Measurements from ENCODE around the gene PACS2.

Gene PACS2

GRCh38 chr14:105416671-105417070 lies 102.1 kb downstream of the PACS2 start:
- Histone ChIP-seq H3F3A (ENCODE audit: low read depth) (no peaks in the 10 kb centered on the region), H3K36me3 (ENCODE audit: insufficient read depth, low read length) (no peaks in the 10 kb centered on the region), H3K4me2 (ENCODE audit: low read depth, low read length, poor library complexity, severe bottlenecking) (no peak overlapping the region), H3K9ac (ENCODE audit: low read depth, low read length, poor library complexity, severe bottlenecking) (no peak overlapping the region), H2AFZ (ENCODE audit: low read length) (no peak overlapping the region), H4K20me1 (ENCODE audit: insufficient read depth, low read length, poor library complexity, severe bottlenecking) (peaks cover 14% of the 10 kb centered on the region), H3K4me1 (ENCODE audit: insufficient read depth, low read length, poor library complexity, severe bottlenecking) (peaks cover 18% of the 10 kb centered on the region), H3K9me2 (replicated peaks; ENCODE audit: low read depth, low read length) (no peaks in the 10 kb centered on the region), H3K79me2 (ENCODE audit: insufficient read depth, low read length) (peaks cover 29% of the 10 kb centered on the region), H3K9me3 (ENCODE audit: insufficient read depth, low read depth, low read length) (no peaks in the 10 kb centered on the region), H3K4me3 (ENCODE audit: low read length, poor library complexity, severe bottlenecking) (no peak overlapping the region), H3K27me3 (ENCODE audit: insufficient read depth, low read length, poor library complexity, severe bottlenecking) (no peaks in the 10 kb centered on the region)
- no peak for TF ChIP-seq CTCF (conservative IDR thresholded peaks at IDR 0.05; ENCODE audit: low read length)
- TF ChIP-seq EZH2phosphoT487 (IDR thresholded peaks at IDR 0.05; ENCODE audit: borderline replicate concordance): no peak

- Histone ChIP-seq H3K79me2 (ENCODE audit: insufficient read depth, low read length) (peaks cover 39% of the 10 kb centered on the region), H3K36me3 (ENCODE audit: insufficient read depth, low read length) (no peaks in the 10 kb centered on the region), H3F3A (ENCODE audit: low read depth) (no peaks in the 10 kb centered on the region), H2AFZ (ENCODE audit: low read length) (no peak overlapping the region), H4K20me1 (ENCODE audit: insufficient read depth, low read length, poor library complexity, severe bottlenecking) (peaks cover 25% of the 10 kb centered on the region), H3K9me2 (replicated peaks; ENCODE audit: low read depth, low read length) (no peaks in the 10 kb centered on the region), H3K4me3 (ENCODE audit: low read length, poor library complexity, severe bottlenecking) (peak overlapping the region; percentile 79), H3K4me2 (ENCODE audit: low read depth, low read length, poor library complexity, severe bottlenecking) (peak overlapping the region; percentile 95), H3K9me3 (ENCODE audit: insufficient read depth, low read depth, low read length) (no peaks in the 10 kb centered on the region), H3K4me1 (ENCODE audit: insufficient read depth, low read length, poor library complexity, severe bottlenecking) (peaks cover 28% of the 10 kb centered on the region), H3K27me3 (ENCODE audit: insufficient read depth, low read length, poor library complexity, severe bottlenecking) (no peaks in the 10 kb centered on the region), H3K9ac (ENCODE audit: low read depth, low read length, poor library complexity, severe bottlenecking) (no peak overlapping the region)
- no peak for TF ChIP-seq EZH2phosphoT487 (IDR thresholded peaks at IDR 0.05; ENCODE audit: borderline replicate concordance)
- TF ChIP-seq CTCF (conservative IDR thresholded peaks at IDR 0.05; ENCODE audit: low read length): no peak
These were observed 103.2 kb downstream of the PACS2 start for GRCh38 chr14:105417690-105418121.

- H2AFZ ChIP-seq (ENCODE audit: low read length): no peak overlapping the region
- H3K9ac ChIP-seq (ENCODE audit: low read depth, low read length, poor library complexity, severe bottlenecking): peak overlapping the region; percentile 97
- H3K9me2 ChIP-seq (replicated peaks; ENCODE audit: low read depth, low read length): no peaks in the 10 kb centered on the region
- H3K36me3 ChIP-seq (ENCODE audit: insufficient read depth, low read length): no peaks in the 10 kb centered on the region
- H4K20me1 ChIP-seq (ENCODE audit: insufficient read depth, low read length, poor library complexity, severe bottlenecking): peaks cover 33% of the 10 kb centered on the region
- H3K9me3 ChIP-seq (ENCODE audit: insufficient read depth, low read depth, low read length): no peaks in the 10 kb centered on the region
- peaks cover 36% of the 10 kb centered on the region for H3K4me1 ChIP-seq (ENCODE audit: insufficient read depth, low read length, poor library complexity, severe bottlenecking)
- peaks cover 47% of the 10 kb centered on the region for H3K79me2 ChIP-seq (ENCODE audit: insufficient read depth, low read length)
- H3K27me3 ChIP-seq (ENCODE audit: insufficient read depth, low read length, poor library complexity, severe bottlenecking): no peaks in the 10 kb centered on the region
- TF ChIP-seq EZH2phosphoT487 (IDR thresholded peaks at IDR 0.05; ENCODE audit: borderline replicate concordance) (no peak), CTCF (conservative IDR thresholded peaks at IDR 0.05; ENCODE audit: low read length) (no peak)
- H3K4me3 ChIP-seq (ENCODE audit: low read length, poor library complexity, severe bottlenecking): peak overlapping the region; percentile 79
- H3F3A ChIP-seq (ENCODE audit: low read depth): no peaks in the 10 kb centered on the region
- H3K4me2 ChIP-seq (ENCODE audit: low read depth, low read length, poor library complexity, severe bottlenecking): peak overlapping the region; percentile 95
These were observed 104.0 kb downstream of the PACS2 start for GRCh38 chr14:105418269-105419194.
